ENCODE measurements around the gene GMCL2. TPM values are rescaled to one million over a fixed set of nuclear protein-coding genes. Genes with fewer than 3 reads are reported as not detected.

Gene GMCL2
- total and polyA plus RNA-seq, 8 donors = not detected

- H3K4me3 ChIP-seq = no peak overlapping the region
- no peaks in the 10 kb centered on the region for H3K9me3 ChIP-seq
- no peak overlapping the region for H3K27ac ChIP-seq
- no peak for ATAC-seq
- peaks cover 0 to 12% (median 4%) of the 10 kb centered on the region in 3 donors for H3K4me1 ChIP-seq
- DNase-seq = no peak
- no peak for TF ChIP-seq CTCF (IDR thresholded peaks at IDR 0.05)
- H3K27me3 ChIP-seq = no peaks in the 10 kb centered on the region
- peaks cover 0 to 40% (median 21%) of the 10 kb centered on the region in 3 donors for H3K36me3 ChIP-seq
- no peak for FAIRE-seq
- 83% methylated on average over 11 of the region's 11 CpGs for WGBS, 2 donors
- intact Hi-C loops (cut with DNase I) = loop anchor here in 1 of 3 donors (5.0 kb wide), 1 partner anchor 72 kb away; no protein-coding TSS in a partner anchor
These were observed 37.8 kb downstream of the GMCL2 start for GRCh38 chr5:178149199-178149932.

GRCh38 chr5:178147406-178147805 is 39.8 kb downstream of the GMCL2 start:
- intact Hi-C loops (cut with DNase I) = loop anchor here in 1 of 3 donors (5.0 kb wide), 1 partner anchor 70 kb away; no protein-coding TSS in a partner anchor
- ATAC-seq (no peak), DNase-seq (no peak), FAIRE-seq (no peak)
- 91 to 92% methylated on average over 15 of the region's 15 CpGs for WGBS, 2 donors
- Histone ChIP-seq H3K27me3 (no peaks in the 10 kb centered on the region), H3K27ac (no peak overlapping the region), H3K9me3 (no peaks in the 10 kb centered on the region), H3K36me3 (peaks cover 0 to 59% (median 21%) of the 10 kb centered on the region in 3 donors), H3K4me3 (no peak overlapping the region), H3K4me1 (peaks cover 0 to 4% (median 0%) of the 10 kb centered on the region in 3 donors)
- TF ChIP-seq CTCF (IDR thresholded peaks at IDR 0.05) = no peak

- Histone ChIP-seq H3K36me3 (peaks cover 0 to 59% (median 21%) of the 10 kb centered on the region in 3 donors), H3K4me1 (no peaks in the 10 kb centered on the region), H3K9me3 (no peaks in the 10 kb centered on the region), H3K27ac (no peak overlapping the region), H3K27me3 (no peaks in the 10 kb centered on the region), H3K4me3 (no peak overlapping the region)
- ATAC-seq = peak; percentile 72 to 92 (median 88)
- peak; percentile 60 to 89 (median 80) for DNase-seq
- 52 to 57% methylated on average over 14 of the region's 14 CpGs for WGBS, 2 donors
- peak; percentile 64 to 72 (median 68) for TF ChIP-seq CTCF (IDR thresholded peaks at IDR 0.05)
- FAIRE-seq = no peak
- intact Hi-C loops (cut with DNase I) = loop anchor here in 1 of 3 donors (5.0 kb wide), 1 partner anchor 69 kb away; no protein-coding TSS in a partner anchor
These were observed 41.0 kb downstream of the GMCL2 start for GRCh38 chr5:178145965-178146820.

- WGBS, 2 donors = 69 to 70% methylated on average over 10 of the region's 10 CpGs
- H3K9me3 ChIP-seq = no peaks in the 10 kb centered on the region
- no peaks in the 10 kb centered on the region for H3K27me3 ChIP-seq
- no peak for TF ChIP-seq CTCF (IDR thresholded peaks at IDR 0.05)
- ATAC-seq (no peak), FAIRE-seq (no peak), DNase-seq (no peak)
- H3K36me3 ChIP-seq = peaks cover 0 to 53% (median 17%) of the 10 kb centered on the region in 3 donors
- H3K4me1 ChIP-seq = no peaks in the 10 kb centered on the region
- H3K27ac ChIP-seq = no peak overlapping the region
- intact Hi-C loops (cut with DNase I) = no loop called here
- no peak overlapping the region for H3K4me3 ChIP-seq
These were observed 43.3 kb downstream of the GMCL2 start for GRCh38 chr5:178143901-178144300.
